ENCODE measurements around the gene PARVB. TPM values are rescaled to one million over a fixed set of nuclear protein-coding genes. Genes with fewer than 3 reads are reported as not detected.

PARVB gene
- total and polyA plus RNA-seq, 10 of the 15 experiments (the other 5 are each of a cell fraction or from before 2014, with no cell fraction given) = 5.2 to 264 (median 76.0) TPM

DNA sequence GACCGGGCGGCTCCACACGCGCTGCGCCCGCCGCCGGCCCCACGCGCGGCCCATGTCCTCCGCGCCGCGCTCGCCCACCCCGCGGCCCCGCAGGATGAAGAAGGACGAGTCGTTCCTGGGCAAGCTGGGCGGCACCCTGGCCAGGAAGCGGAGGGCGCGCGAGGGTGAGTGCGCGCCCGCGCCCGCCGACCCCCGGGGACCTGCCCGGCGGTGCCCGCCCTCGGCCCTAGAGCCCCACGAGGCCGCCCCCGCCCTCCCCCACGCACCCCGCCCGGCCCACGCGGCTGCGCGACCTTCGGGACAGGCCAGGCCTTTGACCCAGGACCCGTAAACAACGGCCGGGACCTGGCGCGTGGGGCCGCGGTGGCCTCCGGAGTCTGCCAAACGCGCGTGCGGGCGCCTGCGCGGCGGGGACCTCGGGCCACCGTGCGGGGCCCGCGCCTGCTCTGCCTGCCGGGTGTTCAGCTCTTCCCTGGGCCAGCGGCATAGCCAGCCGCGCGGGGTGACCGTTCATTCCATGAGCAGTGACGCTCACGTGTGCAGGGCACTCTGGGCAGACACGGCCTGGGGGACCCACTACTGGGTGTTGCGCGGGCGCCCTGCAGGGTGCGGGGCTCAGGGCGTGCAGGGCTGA lies at the start of gene PARVB (continued):
- TF ChIP-seq, protein P1, sequence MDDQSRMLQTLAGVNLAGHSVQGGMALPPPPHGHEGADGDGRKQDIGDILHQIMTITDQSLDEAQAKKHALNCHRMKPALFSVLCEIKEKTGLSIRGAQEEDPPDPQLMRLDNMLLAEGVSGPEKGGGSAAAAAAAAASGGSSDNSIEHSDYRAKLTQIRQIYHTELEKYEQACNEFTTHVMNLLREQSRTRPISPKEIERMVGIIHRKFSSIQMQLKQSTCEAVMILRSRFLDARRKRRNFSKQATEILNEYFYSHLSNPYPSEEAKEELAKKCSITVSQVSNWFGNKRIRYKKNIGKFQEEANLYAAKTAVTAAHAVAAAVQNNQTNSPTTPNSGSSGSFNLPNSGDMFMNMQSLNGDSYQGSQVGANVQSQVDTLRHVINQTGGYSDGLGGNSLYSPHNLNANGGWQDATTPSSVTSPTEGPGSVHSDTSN (IDR thresholded peaks at IDR 0.05; ENCODE audit: insufficient replicate concordance, low read depth, low read length) = no peak
- TF ChIP-seq NRF1 (conservative IDR thresholded peaks at IDR 0.05; ENCODE audit: low read depth, low read length) = 0 out of 2 replicates have a peak, but pooled peaks have one; percentile 17
- TF ChIP-seq, protein P2, sequence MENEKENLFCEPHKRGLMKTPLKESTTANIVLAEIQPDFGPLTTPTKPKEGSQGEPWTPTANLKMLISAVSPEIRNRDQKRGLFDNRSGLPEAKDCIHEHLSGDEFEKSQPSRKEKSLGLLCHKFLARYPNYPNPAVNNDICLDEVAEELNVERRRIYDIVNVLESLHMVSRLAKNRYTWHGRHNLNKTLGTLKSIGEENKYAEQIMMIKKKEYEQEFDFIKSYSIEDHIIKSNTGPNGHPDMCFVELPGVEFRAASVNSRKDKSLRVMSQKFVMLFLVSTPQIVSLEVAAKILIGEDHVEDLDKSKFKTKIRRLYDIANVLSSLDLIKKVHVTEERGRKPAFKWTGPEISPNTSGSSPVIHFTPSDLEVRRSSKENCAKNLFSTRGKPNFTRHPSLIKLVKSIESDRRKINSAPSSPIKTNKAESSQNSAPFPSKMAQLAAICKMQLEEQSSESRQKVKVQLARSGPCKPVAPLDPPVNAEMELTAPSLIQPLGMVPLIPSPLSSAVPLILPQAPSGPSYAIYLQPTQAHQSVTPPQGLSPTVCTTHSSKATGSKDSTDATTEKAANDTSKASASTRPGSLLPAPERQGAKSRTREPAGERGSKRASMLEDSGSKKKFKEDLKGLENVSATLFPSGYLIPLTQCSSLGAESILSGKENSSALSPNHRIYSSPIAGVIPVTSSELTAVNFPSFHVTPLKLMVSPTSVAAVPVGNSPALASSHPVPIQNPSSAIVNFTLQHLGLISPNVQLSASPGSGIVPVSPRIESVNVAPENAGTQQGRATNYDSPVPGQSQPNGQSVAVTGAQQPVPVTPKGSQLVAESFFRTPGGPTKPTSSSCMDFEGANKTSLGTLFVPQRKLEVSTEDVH (IDR thresholded peaks at IDR 0.05; ENCODE audit: low read depth, partially characterized antibody) = no peak
- TF ChIP-seq USF1 (IDR thresholded peaks at IDR 0.05; ENCODE audit: borderline replicate concordance, extremely low read length, insufficient read depth, low read depth, low read length) = no peak
- TF ChIP-seq ZNF207 (IDR thresholded peaks at IDR 0.05; ENCODE audit: borderline replicate concordance) = no peak
- TF ChIP-seq, protein P3, sequence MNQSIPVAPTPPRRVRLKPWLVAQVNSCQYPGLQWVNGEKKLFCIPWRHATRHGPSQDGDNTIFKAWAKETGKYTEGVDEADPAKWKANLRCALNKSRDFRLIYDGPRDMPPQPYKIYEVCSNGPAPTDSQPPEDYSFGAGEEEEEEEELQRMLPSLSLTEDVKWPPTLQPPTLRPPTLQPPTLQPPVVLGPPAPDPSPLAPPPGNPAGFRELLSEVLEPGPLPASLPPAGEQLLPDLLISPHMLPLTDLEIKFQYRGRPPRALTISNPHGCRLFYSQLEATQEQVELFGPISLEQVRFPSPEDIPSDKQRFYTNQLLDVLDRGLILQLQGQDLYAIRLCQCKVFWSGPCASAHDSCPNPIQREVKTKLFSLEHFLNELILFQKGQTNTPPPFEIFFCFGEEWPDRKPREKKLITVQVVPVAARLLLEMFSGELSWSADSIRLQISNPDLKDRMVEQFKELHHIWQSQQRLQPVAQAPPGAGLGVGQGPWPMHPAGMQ (IDR thresholded peaks at IDR 0.05; ENCODE audit: borderline replicate concordance) = no peak
- 0 out of 2 replicates have a peak, but pooled peaks have one; percentile 19 for TF ChIP-seq CREM (IDR thresholded peaks at IDR 0.05; ENCODE audit: low read depth)
- no peak for TF ChIP-seq SREBF1 (IDR thresholded peaks at IDR 0.05; ENCODE audit: low read length)
- TF ChIP-seq BRCA1 (IDR thresholded peaks at IDR 0.05; ENCODE audit: low read depth, low read length) = no peak
- no peak for TF ChIP-seq RAD51 (IDR thresholded peaks at IDR 0.05)
- TF ChIP-seq RAD21 (IDR thresholded peaks at IDR 0.05; ENCODE audit: insufficient read depth, low read depth, low read length) = no peak
- TF ChIP-seq IRF3 (IDR thresholded peaks at IDR 0.05) = no peak
- TF ChIP-seq RBBP5 (conservative IDR thresholded peaks at IDR 0.05) = no peak
- no peak for TF ChIP-seq RFX5 (IDR thresholded peaks at IDR 0.05; ENCODE audit: low read depth, low read length)
- no peak for TF ChIP-seq ZNF274 (IDR thresholded peaks at IDR 0.05; ENCODE audit: insufficient read depth, insufficient read length)
- TF ChIP-seq, protein P4, sequence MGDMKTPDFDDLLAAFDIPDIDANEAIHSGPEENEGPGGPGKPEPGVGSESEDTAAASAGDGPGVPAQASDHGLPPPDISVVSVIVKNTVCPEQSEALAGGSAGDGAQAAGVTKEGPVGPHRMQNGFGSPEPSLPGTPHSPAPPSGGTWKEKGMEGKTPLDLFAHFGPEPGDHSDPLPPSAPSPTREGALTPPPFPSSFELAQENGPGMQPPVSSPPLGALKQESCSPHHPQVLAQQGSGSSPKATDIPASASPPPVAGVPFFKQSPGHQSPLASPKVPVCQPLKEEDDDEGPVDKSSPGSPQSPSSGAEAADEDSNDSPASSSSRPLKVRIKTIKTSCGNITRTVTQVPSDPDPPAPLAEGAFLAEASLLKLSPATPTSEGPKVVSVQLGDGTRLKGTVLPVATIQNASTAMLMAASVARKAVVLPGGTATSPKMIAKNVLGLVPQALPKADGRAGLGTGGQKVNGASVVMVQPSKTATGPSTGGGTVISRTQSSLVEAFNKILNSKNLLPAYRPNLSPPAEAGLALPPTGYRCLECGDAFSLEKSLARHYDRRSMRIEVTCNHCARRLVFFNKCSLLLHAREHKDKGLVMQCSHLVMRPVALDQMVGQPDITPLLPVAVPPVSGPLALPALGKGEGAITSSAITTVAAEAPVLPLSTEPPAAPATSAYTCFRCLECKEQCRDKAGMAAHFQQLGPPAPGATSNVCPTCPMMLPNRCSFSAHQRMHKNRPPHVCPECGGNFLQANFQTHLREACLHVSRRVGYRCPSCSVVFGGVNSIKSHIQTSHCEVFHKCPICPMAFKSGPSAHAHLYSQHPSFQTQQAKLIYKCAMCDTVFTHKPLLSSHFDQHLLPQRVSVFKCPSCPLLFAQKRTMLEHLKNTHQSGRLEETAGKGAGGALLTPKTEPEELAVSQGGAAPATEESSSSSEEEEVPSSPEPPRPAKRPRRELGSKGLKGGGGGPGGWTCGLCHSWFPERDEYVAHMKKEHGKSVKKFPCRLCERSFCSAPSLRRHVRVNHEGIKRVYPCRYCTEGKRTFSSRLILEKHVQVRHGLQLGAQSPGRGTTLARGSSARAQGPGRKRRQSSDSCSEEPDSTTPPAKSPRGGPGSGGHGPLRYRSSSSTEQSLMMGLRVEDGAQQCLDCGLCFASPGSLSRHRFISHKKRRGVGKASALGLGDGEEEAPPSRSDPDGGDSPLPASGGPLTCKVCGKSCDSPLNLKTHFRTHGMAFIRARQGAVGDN (IDR thresholded peaks at IDR 0.05) = peak; percentile 47; the same call in 1 of the 2 replicates

All from GM12878 (cell line).